ENCODE results near the gene PPY. TPM values are rescaled to one million over a fixed set of nuclear protein-coding genes. Genes with fewer than 3 reads are reported as not detected.
"Not testable (repeated sequence)": the region's sequence is repeated elsewhere in the genome, so short reads cannot be mapped to it uniquely, and the experiment has no call there.

PPY gene
- total RNA-seq, 2 experiments from 2014 or later: not detected

DNA sequence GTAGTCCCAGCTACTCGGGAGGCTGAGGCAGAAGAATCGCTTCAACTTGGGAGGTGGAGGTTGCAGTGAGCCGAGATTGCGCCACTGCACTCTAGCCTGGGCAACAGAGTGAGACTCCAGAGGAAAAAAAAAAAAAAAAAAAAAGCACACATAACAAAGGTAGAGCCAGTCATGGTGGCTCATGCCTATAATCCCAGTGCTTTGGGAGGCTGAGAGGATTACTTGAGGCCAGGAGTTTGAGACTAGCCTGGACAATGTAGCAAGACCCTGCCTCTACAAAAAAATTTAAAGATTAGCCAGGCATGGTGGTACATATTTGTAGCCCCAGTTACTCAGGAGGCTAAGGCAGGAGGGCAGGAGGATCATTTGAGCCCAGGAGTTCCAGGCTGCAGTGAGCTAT is 47.8 kb downstream of the PPY start:
- H3K9me3 Mint-ChIP-seq; intact Hi-C loops (cut with micrococcal nuclease); DNase-seq; H3K36me3 Mint-ChIP-seq (ENCODE audit: low read depth); H3K27ac Mint-ChIP-seq; H3K4me3 Mint-ChIP-seq; H3K27me3 Mint-ChIP-seq (ENCODE audit: low read depth); H3K4me1 Mint-ChIP-seq (ENCODE audit: low read depth): not testable (repeated sequence)
- CTCF ChIA-PET: interaction anchor here (1.0 to 3.6 kb wide), 2 partner anchors 16 kb away, joined by 3 to 19 read pairs; no protein-coding TSS in a partner anchor

DNA sequence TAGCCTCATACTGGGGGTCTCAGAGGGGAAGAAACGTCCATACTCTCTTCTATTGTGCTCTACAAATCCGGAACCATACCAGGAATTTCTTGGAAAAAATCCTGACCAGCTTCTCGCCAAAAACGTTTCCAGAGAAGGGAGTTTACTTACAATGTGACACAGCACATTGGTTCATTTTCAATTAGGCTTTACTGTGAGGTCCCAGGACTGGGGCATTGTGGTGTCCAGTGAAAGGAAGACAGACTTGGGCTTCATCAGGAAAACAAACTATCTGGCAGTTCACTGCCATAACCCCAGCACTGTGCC is 49.7 kb downstream of the PPY start:
- H3K27me3 Mint-ChIP-seq (ENCODE audit: low read depth): no peaks in the 10 kb centered on the region
- no peak for DNase-seq
- no peak overlapping the region for H3K27ac Mint-ChIP-seq
- H3K36me3 Mint-ChIP-seq (ENCODE audit: low read depth): peaks cover 2% of the 10 kb centered on the region
- no peak overlapping the region for H3K4me3 Mint-ChIP-seq
- CTCF ChIA-PET: interaction anchor here (3.6 kb wide), 1 partner anchor 14 kb away, joined by 19 read pairs; no protein-coding TSS in a partner anchor
- intact Hi-C loops (cut with micrococcal nuclease): no loop called here
- no peaks in the 10 kb centered on the region for H3K9me3 Mint-ChIP-seq
- no peaks in the 10 kb centered on the region for H3K4me1 Mint-ChIP-seq (ENCODE audit: low read depth)

- no peak overlapping the region for H3K27ac Mint-ChIP-seq
- CTCF ChIA-PET: interaction anchor here (0.6 to 3.6 kb wide), 4 partner anchors 11 to 52 kb away, joined by 3 to 19 read pairs (median 6); no protein-coding TSS in a partner anchor
- H3K4me1 Mint-ChIP-seq (ENCODE audit: low read depth): no peaks in the 10 kb centered on the region
- intact Hi-C loops (cut with micrococcal nuclease): no loop called here
- peaks cover 2% of the 10 kb centered on the region for H3K36me3 Mint-ChIP-seq (ENCODE audit: low read depth)
- no peaks in the 10 kb centered on the region for H3K27me3 Mint-ChIP-seq (ENCODE audit: low read depth)
- H3K4me3 Mint-ChIP-seq: no peak overlapping the region
- no peaks in the 10 kb centered on the region for H3K9me3 Mint-ChIP-seq
- no peak for DNase-seq
Measured at GRCh38 chr17:43891851-43892646, 50.2 kb downstream of the PPY start.

Other genes starting within 250 kb of the PPY start
- not detected for gene SOST, start 183.7 kb downstream of the PPY start, total RNA-seq
- 10 to 100 TPM; 12.2 to 13.5 TPM for gene DUSP3, start 163.5 kb downstream of the PPY start, total RNA-seq
- not detected for gene CFAP97D1, start 162.0 kb downstream of the PPY start, total RNA-seq
- gene MPP3, start 109.3 kb downstream of the PPY start, total RNA-seq: under 1 TPM; 0.30 to 0.33 TPM
- not detected for gene CD300LG, start 95.3 kb downstream of the PPY start, total RNA-seq
- 1 to 10 TPM; 2.3 to 2.5 TPM for gene MPP2, start 34.9 kb downstream of the PPY start, total RNA-seq
- gene PYY, start 11.5 kb upstream of the PPY start, total RNA-seq: not detected
- under 1 TPM; 0.17 to 0.31 TPM for gene NAGS, start 62.1 kb upstream of the PPY start, total RNA-seq
- gene TMEM101, start 72.5 kb upstream of the PPY start, total RNA-seq: 10 to 100 TPM; 25.6 to 26.7 TPM
- gene LSM12, start 124.2 kb upstream of the PPY start, total RNA-seq: 10 to 100 TPM; 79.8 to 83.9 TPM
- gene G6PC3, start 128.3 kb upstream of the PPY start, total RNA-seq: 10 to 100 TPM; 15.9 to 19.4 TPM
- 10 to 100 TPM; 17.9 to 18.9 TPM for gene HDAC5, start 181.2 kb upstream of the PPY start, total RNA-seq
- 10 to 100 TPM; 16.9 to 17.6 TPM for gene HROB, start 199.5 kb upstream of the PPY start, total RNA-seq
- under 1 TPM in 1 of 2 experiments, not detected in 1; 0.12 TPM for gene ASB16, start 228.2 kb upstream of the PPY start, total RNA-seq
- 10 to 100 TPM; 21.2 to 22.9 TPM for gene TMUB2, start 244.5 kb upstream of the PPY start, total RNA-seq

Measured in activated naive CD4-positive, alpha-beta T cell treated with anti-CD3 and anti-CD28 coated beads for 36 hours (primary cell).